GM10248 (cell line): ENCODE data around the gene SLCO2A1.

Source experiments
- CTCF ChIA-PET: fragments of 300-600 bp; sonication (Branson Sonifier 250); formaldehyde crosslinking; extraction: SDS; loops from one replicate; lab custom pipeline; 2021; ENCODE audit warnings: antibody characterized with exemption; lab: Yijun Ruan, JAX
- POLR2A ChIA-PET: fragments of 350-650 bp; sonication (Branson Sonifier 250); formaldehyde crosslinking; extraction: SDS; loops from one replicate; lab custom pipeline; 2020; ENCODE audit warnings: antibody characterized with exemption; lab: Yijun Ruan, JAX
- DNase-seq: peaks from one replicate; pipeline ENCODE4 v3.0.0; 2012; ENCODE audit errors: extremely low spot score
- TF ChIP-seq, protein P1 (sequence below): IDR thresholded peaks from 2 replicates; pipeline ENCODE4 v1.5.1; 2012; ENCODE audit warnings: mild to moderate bottlenecking, low read depth; ENCODE audit errors: extremely low read depth, missing control alignments, control extremely low read depth

The SLCO2A1 gene

DNA sequence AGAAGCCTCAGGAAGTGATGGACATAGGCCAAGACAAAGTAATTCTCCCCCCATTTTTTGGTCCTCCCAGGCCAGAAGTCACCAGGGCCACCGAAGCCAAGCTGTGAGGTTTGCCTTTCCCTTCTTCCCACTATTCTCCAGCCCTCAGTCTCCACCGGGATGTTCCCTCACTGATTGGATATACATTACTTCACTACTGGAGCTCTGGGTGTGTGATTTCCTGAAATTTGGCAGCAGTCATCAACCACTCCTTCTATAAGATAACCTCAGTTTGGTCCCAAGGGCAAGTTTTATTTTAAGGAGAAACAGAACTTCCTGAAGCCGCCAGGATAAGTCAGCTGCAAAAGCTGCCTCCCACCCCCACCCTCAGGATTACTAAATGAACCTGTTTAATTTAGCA, 11.3 kb downstream of the SLCO2A1 start:
- CTCF ChIA-PET: no interaction called here
- POLR2A ChIA-PET: no interaction called here
- no peak for DNase-seq
- TF ChIP-seq, protein P1, sequence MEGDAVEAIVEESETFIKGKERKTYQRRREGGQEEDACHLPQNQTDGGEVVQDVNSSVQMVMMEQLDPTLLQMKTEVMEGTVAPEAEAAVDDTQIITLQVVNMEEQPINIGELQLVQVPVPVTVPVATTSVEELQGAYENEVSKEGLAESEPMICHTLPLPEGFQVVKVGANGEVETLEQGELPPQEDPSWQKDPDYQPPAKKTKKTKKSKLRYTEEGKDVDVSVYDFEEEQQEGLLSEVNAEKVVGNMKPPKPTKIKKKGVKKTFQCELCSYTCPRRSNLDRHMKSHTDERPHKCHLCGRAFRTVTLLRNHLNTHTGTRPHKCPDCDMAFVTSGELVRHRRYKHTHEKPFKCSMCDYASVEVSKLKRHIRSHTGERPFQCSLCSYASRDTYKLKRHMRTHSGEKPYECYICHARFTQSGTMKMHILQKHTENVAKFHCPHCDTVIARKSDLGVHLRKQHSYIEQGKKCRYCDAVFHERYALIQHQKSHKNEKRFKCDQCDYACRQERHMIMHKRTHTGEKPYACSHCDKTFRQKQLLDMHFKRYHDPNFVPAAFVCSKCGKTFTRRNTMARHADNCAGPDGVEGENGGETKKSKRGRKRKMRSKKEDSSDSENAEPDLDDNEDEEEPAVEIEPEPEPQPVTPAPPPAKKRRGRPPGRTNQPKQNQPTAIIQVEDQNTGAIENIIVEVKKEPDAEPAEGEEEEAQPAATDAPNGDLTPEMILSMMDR: no peak

DNA sequence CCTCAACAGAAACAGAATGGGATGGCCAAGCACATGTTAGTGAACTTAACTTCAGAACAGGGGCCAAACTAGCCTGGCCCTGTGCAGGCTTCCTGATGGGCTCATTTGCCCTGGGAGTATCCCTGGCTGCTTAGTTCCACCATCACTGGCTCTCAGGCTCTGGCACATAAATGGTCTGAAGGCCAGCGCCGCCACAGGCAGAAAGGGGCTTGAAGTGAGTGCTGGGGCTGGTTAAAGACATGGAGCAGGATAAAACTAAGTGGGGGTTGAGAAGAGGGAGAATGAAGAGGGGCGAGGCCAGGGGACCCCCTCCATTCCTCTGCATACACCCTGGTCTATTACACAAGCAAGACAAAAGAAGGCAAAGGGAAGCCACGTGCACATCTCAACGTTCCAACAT, 12.2 kb downstream of the SLCO2A1 start:
- TF ChIP-seq, protein P1: no peak
- CTCF ChIA-PET: no interaction called here
- POLR2A ChIA-PET: no interaction called here
- DNase-seq: no peak

DNA sequence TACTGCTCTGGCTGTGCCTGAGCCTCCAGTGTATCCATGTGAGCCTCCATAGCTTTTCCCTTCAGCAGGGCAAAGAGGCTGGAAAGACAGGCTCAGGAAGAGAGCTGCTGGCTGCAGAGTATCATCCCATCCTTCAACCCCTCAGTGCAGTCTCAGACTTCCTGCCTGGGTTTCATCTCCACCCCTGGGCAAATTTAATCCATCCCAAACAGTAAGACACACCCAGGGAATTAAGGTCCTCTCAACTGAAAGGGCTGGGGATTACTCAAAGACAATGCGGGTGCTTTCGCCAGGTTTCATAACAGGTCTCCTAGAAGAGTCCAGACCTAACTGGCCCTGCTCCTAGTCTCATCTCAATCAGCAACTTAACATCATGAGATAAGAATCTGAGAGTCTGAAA, 15.5 kb downstream of the SLCO2A1 start:
- no peak for DNase-seq
- ChIA-PET POLR2A (no interaction called here), CTCF (no interaction called here)
- TF ChIP-seq, protein P1: no peak

DNA sequence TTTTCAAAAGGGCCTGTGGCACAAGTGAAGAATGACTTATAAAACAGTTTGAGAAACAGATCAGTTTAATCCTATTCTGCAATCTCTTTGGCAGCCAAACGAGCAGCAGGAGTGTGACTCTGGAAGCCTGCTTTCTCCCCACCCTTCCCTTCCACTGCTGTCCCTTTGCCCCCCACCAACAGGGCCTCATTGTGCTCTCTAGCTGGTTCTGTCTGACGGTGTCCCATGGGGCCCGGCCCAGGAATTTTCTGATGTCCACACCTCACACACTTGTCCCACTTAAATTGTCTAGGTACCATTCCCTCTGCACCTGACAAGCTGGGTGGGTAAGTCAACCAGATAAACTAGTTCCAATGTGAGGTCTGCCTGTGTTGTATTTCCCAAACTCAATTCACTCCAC, 16.4 kb downstream of the SLCO2A1 start:
- ChIA-PET CTCF (no interaction called here), POLR2A (no interaction called here)
- no peak for DNase-seq
- TF ChIP-seq, protein P1: no peak

DNA sequence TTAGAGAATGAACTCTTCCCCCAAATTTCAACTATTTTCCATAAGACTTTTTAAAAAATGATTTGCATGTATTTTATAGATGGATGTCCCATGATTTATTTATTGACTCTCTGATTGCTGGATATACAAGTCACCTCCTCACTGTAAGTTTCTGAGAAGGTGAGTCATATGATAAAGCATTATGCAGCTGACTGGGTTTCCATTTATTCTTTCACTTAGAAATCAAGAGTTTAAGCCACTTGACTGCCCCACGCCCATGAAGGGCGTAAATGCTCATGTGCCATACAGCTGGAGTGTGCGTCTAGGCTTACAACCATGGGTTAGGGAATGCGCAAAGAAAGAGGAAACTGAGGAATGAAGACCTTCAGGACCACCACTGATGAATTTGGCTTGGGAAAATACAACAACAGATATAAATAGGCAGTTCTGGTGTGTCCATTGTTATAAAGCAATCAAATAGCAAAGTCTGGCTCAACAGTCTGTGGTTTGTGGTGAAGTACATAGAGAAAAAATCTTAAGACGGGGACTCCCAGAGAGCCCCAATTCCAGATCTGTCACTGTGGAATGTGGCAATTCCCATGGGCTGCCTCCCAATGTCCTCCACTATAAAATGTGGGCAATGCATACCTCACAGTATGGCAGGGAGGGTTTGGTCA, 20.3 kb downstream of the SLCO2A1 start:
- CTCF ChIA-PET: no interaction called here
- POLR2A ChIA-PET: no interaction called here

DNA sequence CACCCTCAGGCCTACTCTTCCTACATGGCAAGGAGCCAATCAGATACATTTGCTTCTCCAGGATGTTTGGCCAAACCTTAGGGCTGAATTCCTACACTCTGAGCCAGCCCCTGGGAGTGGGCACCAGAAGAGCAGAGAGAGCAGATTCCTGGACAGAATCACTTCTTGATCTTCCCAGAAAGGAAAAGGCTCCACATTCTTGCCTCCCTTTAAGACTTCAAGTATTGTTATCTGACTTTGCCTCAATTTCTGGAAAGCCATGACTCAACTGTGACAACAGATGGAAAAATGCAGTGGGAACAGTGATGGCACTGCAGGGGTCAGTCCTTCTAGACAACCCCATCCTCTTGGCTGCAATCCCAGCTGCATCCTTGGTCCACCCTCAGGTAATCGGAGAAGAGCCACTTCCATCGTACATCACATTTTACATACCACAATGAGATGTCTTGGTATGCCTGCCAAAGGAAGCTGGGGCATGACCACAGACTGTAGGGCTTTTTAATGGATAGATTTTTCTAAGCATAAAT, 21.0 kb downstream of the SLCO2A1 start:
- no peak for DNase-seq
- CTCF ChIA-PET: no interaction called here
- POLR2A ChIA-PET: no interaction called here
- TF ChIP-seq, protein P1: no peak

More for the DNA sequence above, 20.3 kb downstream of the SLCO2A1 start:
- DNase-seq: no peak
- TF ChIP-seq, protein P1: no peak
